CD4-positive, alpha-beta T cell treated with Interleukin-17A for 1 hour (primary cell): ENCODE results near the gene EAF2.

Source experiments
- DNase-seq: peaks from one replicate; pipeline ENCODE4 v3.0.0-alpha.2; 2020

Gene EAF2

DNA sequence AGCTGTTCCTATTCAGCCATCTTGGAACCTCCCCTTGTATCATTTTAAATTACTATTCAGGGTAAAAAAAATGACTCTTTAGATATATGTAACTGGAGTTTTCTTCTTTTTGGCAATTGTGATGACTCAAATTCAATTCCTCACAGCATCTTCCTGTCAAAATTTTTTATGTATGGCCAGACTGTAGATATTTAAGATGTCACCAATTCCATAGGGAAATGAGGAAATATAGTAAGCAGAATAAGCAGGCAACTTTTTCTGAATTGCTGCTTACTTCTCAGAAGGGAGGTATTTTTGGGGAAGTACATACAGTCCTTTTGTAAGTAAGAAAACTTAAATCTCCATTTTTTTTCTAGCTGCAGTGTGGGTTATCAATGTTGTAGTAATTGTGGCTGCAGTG lies 28.8 kb downstream of the EAF2 start:
- DNase-seq: no peak

DNA sequence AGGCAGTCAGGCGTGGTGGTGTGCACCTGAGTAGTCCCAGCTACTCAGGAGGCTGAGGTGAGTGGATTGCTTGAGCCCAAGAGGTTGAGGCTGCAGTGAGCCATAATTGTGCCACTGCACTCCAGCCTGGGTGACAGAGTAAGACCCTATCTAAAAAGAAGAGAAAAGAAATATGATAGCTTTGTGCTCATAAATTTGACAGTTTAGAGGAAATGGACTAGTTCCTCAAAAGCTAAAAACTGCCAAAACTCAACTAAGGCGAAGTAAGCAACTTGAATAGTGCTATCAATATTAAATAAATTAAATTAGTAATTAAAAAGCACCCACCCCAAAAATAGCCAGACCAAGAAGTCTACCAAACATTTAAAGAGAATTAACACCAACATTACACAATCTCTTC lies 34.7 kb downstream of the EAF2 start:
- no peak for DNase-seq

DNA sequence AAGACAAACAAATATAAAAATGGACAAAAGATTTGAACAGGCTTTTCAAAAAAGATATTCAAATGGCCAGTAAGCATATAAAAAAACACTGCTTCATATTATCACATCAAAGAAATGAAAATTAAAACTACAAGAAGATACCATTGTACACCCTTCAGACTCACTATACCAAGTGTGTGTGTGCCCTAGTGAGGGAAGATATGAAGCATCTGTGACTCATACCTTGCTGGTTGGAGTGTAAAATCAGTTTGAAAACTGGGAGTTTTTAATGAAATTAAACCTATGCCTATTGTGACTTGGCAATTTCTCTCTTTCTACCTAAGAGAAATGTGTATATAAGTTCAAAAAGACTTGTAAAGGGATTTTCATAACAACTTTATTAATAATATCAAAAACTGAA lies 35.7 kb downstream of the EAF2 start:
- DNase-seq: no peak

DNA sequence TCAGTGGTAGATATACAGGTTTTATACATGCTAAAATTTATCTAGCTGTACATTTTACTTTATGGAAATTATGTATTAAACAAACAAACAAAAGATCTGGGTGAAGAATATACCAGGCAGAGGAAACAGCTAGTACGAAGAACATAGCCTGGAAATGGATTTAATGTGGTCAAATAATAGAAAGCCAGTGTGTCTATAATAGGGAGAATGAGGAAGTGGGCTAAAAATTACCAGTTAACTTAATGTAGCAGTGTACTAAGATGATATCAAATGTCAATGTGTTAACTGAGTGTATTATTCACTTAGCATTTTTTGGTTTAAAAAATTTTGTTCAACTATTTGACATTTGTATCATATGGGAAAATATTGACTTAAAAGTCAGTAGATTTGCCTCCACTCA lies 36.4 kb downstream of the EAF2 start:
- no peak for DNase-seq

DNA sequence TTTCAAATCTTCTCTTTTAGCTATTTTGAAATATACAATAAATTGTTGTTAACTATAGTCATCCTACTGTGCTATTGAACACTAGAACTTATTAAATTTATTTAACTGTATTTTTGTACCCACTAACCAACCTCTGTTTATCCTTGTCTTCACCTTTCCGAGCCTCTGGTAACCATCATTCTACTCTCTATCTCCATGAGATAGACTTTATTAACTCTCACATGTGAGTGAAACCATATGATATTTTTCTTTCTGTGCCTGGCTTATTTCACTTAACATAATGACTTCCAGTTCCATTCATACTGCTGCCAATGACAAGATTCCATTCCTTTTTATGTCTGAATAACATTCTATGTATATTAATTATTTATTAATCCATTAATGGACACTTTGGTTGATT lies 43.4 kb downstream of the EAF2 start:
- no peak for DNase-seq

DNA sequence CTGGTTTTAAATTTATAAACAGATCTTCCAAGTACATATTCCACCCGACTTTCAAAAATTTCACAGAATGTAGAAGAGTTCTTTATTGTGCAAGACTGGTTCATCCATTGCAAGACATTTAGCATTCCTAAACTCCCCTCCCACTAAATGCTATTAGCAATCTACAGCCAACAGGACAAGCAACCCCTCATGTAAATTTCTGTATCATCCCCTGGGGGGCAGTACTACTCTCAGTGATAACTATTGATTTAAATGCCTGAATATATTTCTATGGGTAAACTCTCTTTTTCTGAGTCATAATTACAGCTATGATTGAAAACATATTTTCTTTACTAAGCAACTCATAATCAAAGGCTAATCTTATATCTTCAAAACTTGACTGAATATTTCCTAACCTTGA lies 48.5 kb downstream of the EAF2 start:
- no peak for DNase-seq

DNA sequence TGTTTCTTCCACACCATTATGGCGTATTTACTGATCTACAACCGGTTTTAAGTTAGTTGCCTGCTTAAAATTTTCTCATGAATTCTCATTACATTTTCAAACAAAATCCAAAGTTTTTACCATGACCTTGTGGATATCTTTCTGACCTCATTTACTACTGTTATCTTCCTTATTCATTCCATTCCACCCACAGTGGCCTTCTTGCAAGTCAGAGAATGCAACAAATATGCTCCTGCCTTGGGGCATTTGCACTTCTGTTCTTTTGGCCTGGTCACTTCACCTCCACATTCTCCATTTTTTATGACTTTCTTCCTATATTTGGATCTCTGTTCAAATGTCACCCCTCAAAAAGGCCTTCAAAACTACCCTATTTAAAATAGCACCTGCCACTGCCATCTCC lies 50.4 kb downstream of the EAF2 start:
- DNase-seq: no peak

DNA sequence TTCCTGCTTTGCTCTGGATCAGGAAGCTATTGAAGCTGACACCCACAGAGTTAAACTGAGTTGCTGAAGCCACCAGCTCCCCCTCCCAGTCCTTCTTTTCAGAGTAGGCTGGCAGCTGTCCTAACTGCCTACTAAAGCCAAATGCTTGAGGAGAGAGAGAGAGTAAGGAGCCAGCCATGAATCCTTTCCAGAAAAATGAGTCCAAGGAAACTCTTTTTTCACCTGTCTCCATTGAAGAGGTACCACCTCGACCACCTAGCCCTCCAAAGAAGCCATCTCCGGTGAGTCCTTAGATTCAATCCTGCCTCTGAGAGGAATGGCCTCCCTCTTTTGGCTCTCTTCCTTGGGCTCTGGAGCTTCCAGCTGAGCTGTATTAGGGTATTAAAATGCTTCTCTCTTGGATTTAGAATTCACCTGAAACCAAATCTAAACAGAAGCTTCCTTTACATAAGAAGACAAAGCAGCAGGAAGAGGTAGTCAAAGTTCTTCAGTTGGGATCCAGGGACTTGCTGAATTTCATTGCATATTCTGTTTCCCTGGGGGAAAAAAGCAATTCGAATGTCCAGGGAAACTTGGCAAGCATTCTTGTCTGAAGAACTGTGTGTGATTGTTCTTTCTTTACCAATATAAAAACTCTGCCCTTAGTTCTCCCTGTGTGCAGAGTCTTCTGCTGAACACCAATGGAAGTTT lies 59.4 kb downstream of the EAF2 start, which contains the start of gene SLC15A2:
Gene SLC15A2, plus strand, starts transcription at position 101 of the 690 bp plus-strand sequence. Its CDS starts 76 bp downstream, at position 177.
- no peak for DNase-seq

DNA sequence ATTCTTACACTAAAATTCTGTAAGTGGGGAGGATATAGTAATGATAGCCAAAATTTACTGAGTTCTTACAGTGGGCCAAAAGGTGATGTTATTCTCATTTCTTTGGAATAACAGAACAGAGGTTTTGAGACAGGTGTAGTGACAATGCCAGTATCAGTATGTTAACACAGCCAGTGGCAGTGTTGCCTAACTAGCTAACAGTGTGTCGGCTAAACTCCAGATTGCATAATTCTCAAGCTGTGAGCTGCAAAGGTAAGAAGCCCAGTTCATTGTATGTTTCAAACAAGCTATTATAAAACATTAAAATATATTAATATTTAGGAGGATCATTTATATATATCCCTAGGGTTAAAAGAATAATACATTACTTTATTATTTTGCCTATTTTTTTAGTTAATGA lies 60.1 kb downstream of the EAF2 start:
- DNase-seq: no peak

DNA sequence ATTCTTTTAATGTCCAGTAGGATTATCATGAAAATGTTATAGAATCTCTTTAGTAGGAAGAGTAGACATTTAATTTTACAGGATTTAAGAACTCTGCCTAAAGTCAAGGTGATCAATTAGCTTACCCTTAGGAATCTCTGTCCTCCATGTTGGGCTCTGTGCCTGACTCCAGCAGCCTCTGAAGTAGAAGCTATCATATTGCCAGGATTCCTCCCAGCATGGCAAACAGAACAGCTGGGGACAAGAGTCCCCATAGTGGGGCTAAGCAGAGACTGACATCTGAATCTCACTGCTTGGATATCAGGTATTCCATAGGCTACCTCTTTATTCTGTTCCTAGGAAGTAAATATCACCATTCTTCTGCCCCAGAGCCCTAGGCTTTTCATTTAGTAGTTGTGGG lies 60.7 kb downstream of the EAF2 start:
- DNase-seq: no peak

DNA sequence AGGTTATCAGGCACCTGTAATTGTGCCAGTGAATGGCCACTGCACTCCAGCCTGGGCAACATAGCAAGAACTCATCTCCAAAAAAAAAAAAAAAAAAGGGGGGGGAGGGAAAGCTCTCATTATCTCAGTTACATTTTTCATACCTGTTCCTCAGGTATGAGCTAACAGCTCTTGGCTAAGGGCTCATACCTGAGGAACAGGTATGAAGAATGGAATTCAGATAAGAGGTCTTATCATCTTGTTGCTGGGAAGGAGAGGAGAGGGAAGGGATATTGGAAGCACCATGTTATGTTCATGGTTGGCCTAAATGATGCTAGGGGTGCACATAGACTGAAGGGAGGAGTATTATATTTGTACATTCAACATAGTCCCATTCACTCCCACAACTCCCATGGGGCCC lies 61.8 kb downstream of the EAF2 start:
- DNase-seq: no peak

DNA sequence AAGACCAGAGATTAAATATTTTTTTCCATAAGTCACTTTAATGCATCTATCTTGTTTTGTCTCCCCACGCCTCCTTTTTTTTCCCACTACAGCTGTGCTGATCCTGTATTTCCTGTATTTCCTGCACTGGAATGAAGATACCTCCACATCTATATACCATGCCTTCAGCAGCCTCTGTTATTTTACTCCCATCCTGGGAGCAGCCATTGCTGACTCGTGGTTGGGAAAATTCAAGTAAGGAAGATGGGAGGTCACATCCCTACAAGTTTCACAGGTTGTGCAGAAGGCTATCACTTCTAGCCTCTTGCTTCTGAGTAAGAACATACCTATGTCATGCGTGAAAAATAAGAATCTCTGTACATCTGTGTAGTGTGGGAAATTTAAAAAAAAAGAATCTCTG lies 62.3 kb downstream of the EAF2 start:
- no peak for DNase-seq

DNA sequence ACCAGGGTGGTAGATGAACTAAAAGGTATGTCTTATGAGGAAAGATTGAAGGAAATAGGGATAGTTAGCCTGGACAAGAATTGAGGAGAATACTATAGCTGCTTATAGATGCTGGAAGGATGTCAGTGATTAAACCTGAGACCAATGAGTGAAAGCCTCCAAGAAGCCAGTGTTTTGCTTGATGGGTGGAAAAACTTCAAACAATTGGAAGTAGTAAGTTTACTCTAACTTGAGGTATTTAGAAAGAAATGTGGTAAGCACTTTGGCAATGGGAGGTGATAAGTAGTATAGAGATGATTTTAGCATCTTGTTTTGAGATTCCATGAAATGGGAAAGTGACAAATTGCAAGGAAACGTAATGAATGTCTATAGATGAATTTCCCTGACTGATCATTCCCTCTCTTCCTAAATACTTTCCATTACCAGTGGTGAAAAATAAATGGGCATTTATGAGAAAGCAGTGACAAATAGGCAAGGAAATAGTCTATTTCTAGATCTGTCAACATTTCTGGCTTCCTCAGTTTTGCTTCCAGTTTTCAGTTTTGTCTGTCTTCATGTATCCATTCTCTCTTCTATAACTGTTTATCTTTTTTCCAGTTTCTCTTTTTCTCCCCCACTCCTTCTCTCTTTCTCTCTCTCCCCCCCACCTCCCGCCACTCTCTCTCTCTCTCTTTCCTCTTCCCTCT lies 78.4 kb downstream of the EAF2 start:
- no peak for DNase-seq

DNA sequence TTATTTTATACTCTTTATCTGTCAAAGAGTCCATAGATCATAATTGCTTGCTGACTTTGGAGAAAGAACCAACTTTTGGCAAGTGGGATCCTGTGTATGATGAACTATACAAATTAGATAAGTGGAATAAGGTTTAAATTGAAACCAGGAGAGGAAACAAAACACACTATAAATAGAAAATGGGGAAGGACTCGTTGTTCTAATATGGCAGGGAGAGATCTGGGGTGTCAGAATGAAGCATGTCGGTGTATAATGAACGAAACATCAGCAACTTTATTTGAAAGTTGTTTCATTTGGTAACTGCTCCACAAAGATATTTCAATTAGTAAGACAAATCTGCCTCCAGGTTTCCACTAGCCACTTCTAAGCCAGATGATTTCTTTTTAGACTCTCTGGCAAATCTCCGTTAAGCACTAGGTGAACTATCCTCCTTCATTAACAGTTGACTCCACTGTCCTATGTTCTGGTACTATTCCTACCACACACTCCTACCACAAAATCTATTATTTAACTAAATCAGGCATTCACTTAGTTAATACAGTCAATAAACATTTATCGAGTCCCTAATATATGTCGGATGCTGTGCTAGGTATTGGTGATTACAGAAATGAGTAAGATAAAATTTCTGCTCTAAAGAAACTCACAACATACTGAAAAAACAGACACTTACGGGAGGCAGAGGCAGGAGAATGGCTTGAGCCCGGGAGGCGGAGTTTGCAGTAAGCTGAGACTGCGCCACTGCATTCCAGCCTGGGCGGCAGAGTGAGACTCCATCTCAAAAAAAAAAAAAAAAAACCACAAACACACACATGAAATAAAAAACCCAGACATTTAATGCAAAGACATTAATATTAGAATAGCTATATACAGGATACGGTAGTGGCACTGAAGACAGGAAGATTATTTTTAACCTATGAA lies 79.3 kb downstream of the EAF2 start:
- no peak for DNase-seq

DNA sequence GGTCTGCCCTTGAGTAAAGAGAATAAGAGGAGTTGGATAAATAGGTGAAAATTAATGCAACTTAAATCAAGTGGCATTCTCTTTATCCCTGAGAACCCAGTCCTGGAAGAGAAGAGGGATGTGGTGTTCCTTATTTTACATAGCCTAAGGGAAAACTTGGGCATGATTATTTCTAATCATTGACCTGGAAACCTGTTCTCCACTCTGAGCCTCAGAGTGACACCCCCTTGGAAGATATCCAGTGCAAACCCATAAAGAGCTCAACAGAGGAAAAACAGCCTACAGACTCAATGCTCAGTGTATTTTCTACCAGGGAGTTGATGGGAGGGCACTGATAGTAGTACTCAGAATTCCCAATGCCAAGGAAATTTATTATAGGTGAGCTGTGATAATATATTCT lies 81.2 kb downstream of the EAF2 start:
- DNase-seq: no peak

DNA sequence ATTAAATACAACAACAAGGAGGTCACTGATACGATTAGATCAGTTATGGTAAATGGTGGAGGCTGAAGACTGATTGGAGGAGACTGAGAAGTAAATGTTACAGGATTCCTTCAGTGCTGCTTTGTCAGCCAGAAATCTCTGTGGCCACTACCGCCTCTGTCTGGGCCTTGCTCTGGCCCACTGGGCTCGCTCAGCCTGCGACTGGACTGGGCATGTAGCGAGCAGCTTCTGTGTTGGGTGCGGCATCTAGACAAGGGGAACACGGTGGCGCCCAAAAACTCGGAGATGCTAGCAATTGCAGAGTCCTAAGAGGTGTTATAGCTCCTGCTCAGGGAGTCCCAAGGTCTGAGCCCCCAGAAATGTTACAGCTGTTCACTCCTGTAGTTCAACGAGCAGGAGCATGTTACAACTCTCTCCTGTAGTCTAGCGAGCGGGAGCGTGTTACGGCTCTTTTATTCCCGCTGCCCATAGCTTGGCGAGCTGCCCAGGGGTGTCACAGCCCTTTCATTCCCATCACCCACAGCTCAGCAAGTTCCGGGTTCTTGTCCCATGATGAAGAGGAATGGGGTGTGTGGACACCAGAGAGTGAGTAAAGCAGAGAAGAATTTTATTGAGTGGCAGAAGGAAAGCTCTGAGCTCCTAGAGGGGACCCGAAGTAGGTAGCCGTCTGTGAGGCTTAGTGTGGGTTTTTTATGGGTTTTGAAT lies 83.9 kb downstream of the EAF2 start:
- no peak for DNase-seq

DNA sequence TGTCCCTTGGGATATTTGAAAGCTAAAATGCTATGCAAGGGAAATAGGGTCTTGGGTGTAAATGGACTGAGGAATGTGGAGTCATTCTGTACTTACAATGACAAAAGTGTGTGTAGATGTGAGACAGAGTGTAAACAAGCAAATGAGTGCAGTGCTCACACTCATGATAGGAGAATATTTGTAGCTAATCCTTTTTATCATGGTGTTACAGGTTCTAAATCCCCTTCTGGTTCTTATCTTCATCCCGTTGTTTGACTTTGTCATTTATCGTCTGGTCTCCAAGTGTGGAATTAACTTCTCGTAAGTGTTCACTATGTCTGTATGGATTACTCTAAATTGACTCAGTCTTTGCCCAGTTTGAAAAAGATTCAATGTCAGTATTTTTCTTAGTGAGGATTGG lies 89.7 kb downstream of the EAF2 start:
- DNase-seq: no peak

DNA sequence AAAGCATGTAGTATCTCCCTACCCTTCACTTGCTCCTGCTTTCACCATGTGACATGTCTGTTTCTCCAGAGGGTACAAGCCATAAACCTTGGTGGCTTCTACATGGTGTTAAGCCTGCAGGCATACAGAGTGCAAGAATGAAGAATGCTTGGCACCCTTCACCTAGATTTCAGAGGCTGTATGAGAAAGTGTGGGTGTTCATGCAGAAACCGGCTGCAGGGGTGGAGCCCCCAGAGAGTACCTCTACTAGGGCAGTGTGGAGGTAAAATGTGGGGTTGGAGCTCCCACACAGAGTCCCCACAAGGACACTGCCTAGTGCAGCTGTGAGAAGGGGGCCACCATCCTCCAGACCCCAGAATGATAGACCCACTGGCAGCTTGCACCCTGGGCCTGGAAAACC lies 91.4 kb downstream of the EAF2 start:
- DNase-seq: no peak
